ENCODE measurements around the gene FSIP1. TPM values are rescaled to one million over a fixed set of nuclear protein-coding genes. Genes with fewer than 3 reads are reported as not detected.

Gene FSIP1
- total and polyA plus RNA-seq, 12 donors, result 0.15 to 4.4 (median 0.89) TPM

GRCh38 chr15:39556461-39556860 lies 226.2 kb downstream of the FSIP1 start:
- H3K36me3 ChIP-seq, result no peaks in the 10 kb centered on the region
- no peak for ATAC-seq
- intact Hi-C loops (cut with DNase I), result no loop called here
- no peak overlapping the region for H3K27ac ChIP-seq
- H3K4me3 ChIP-seq, result no peak overlapping the region
- H3K27me3 ChIP-seq, result no peaks in the 10 kb centered on the region
- WGBS, 2 donors, result 85 to 91% methylated on average over 7 of the region's 7 CpGs
- H3K9me3 ChIP-seq, result no peaks in the 10 kb centered on the region
- no peak for DNase-seq
- peaks cover 0 to 17% (median 0%) of the 10 kb centered on the region in 9 donors for H3K4me1 ChIP-seq
- TF ChIP-seq CTCF (IDR thresholded peaks at IDR 0.05), result no peak

GRCh38 chr15:39555885-39556284 lies 226.8 kb downstream of the FSIP1 start:
- no peaks in the 10 kb centered on the region for H3K9me3 ChIP-seq
- no peak overlapping the region for H3K27ac ChIP-seq
- peaks cover 0 to 17% (median 0%) of the 10 kb centered on the region in 9 donors for H3K4me1 ChIP-seq
- no peak for TF ChIP-seq CTCF (IDR thresholded peaks at IDR 0.05)
- H3K27me3 ChIP-seq, result no peaks in the 10 kb centered on the region
- DNase-seq (no peak), ATAC-seq (peak in 1 of 8 donors; percentile 42)
- no peak overlapping the region for H3K4me3 ChIP-seq
- H3K36me3 ChIP-seq, result no peaks in the 10 kb centered on the region
- intact Hi-C loops (cut with DNase I), result no loop called here
- WGBS, 2 donors, result 69 to 70% methylated on average over 4 of the region's 4 CpGs

- no peaks in the 10 kb centered on the region for H3K27me3 ChIP-seq
- H3K4me3 ChIP-seq, result no peak overlapping the region
- intact Hi-C loops (cut with DNase I), result no loop called here
- no peaks in the 10 kb centered on the region for H3K36me3 ChIP-seq
- peaks cover 0 to 17% (median 0%) of the 10 kb centered on the region in 9 donors for H3K4me1 ChIP-seq
- TF ChIP-seq CTCF (IDR thresholded peaks at IDR 0.05), result no peak
- no peak overlapping the region for H3K27ac ChIP-seq
- no peaks in the 10 kb centered on the region for H3K9me3 ChIP-seq
- DNase-seq, result no peak
- no peak for ATAC-seq
Measured at GRCh38 chr15:39554746-39555387, 227.8 kb downstream of the FSIP1 start.

- Histone ChIP-seq H3K4me1 (peaks cover 0 to 17% (median 0%) of the 10 kb centered on the region in 9 donors), H3K27ac (no peak overlapping the region), H3K9me3 (no peaks in the 10 kb centered on the region), H3K4me3 (no peak overlapping the region), H3K27me3 (no peaks in the 10 kb centered on the region), H3K36me3 (no peaks in the 10 kb centered on the region)
- DNase-seq (no peak), ATAC-seq (peak in 2 of 8 donors; percentile 32 to 58)
- no peak for TF ChIP-seq CTCF (IDR thresholded peaks at IDR 0.05)
- 23 to 32% methylated on average over 2 of the region's 2 CpGs for WGBS, 2 donors
- intact Hi-C loops (cut with DNase I), result no loop called here
Measured at GRCh38 chr15:39553947-39554693, 228.5 kb downstream of the FSIP1 start.

All from heart right ventricle (tissue), 16 donors.